DND-41 (cell line): ENCODE measurements around the gene DCAF16.

ENCODE experiments used
- EZH2 ChIP-seq: IDR thresholded peaks from 3 replicates; pipeline ENCODE4 v1.6.1; 2012; ENCODE audit warnings: borderline replicate concordance, low read depth, mild to moderate bottlenecking, moderate library complexity, low read length, inconsistent platforms; ENCODE audit not compliant: severe bottlenecking
- TF ChIP-seq, protein P1 (sequence below): IDR thresholded peaks from 2 replicates; pipeline ENCODE4 v1.5.1; 2012; ENCODE audit warnings: borderline replicate concordance, low read length, moderate library complexity, mild to moderate bottlenecking; ENCODE audit not compliant: poor library complexity, severe bottlenecking; ENCODE audit errors: extremely low read depth

- TF ChIP-seq, protein P1, sequence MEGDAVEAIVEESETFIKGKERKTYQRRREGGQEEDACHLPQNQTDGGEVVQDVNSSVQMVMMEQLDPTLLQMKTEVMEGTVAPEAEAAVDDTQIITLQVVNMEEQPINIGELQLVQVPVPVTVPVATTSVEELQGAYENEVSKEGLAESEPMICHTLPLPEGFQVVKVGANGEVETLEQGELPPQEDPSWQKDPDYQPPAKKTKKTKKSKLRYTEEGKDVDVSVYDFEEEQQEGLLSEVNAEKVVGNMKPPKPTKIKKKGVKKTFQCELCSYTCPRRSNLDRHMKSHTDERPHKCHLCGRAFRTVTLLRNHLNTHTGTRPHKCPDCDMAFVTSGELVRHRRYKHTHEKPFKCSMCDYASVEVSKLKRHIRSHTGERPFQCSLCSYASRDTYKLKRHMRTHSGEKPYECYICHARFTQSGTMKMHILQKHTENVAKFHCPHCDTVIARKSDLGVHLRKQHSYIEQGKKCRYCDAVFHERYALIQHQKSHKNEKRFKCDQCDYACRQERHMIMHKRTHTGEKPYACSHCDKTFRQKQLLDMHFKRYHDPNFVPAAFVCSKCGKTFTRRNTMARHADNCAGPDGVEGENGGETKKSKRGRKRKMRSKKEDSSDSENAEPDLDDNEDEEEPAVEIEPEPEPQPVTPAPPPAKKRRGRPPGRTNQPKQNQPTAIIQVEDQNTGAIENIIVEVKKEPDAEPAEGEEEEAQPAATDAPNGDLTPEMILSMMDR = no peak
- TF ChIP-seq EZH2 = no peak
Observed at GRCh38 chr4:17771284-17771908, 39.2 kb downstream of the DCAF16 start.
